Measurements from ENCODE around the gene KLHL40.

KLHL40 gene

GRCh38 chr3:42667523-42668412, 17.6 kb upstream of the KLHL40 start:
- TF ChIP-seq, protein P1, sequence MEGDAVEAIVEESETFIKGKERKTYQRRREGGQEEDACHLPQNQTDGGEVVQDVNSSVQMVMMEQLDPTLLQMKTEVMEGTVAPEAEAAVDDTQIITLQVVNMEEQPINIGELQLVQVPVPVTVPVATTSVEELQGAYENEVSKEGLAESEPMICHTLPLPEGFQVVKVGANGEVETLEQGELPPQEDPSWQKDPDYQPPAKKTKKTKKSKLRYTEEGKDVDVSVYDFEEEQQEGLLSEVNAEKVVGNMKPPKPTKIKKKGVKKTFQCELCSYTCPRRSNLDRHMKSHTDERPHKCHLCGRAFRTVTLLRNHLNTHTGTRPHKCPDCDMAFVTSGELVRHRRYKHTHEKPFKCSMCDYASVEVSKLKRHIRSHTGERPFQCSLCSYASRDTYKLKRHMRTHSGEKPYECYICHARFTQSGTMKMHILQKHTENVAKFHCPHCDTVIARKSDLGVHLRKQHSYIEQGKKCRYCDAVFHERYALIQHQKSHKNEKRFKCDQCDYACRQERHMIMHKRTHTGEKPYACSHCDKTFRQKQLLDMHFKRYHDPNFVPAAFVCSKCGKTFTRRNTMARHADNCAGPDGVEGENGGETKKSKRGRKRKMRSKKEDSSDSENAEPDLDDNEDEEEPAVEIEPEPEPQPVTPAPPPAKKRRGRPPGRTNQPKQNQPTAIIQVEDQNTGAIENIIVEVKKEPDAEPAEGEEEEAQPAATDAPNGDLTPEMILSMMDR (IDR thresholded peaks at IDR 0.05; ENCODE audit: control extremely low read depth, extremely low read depth, low read depth, missing control alignments): no peak
- no peak for DNase-seq (ENCODE audit: extremely low spot score)
- POLR2A ChIA-PET: no interaction called here
- CTCF ChIA-PET: no interaction called here

GRCh38 chr3:42668413-42668760, 16.9 kb upstream of the KLHL40 start:
- DNase-seq (ENCODE audit: extremely low spot score): no peak
- ChIA-PET CTCF (no interaction called here), POLR2A (no interaction called here)
- TF ChIP-seq, protein P1 (IDR thresholded peaks at IDR 0.05; ENCODE audit: control extremely low read depth, extremely low read depth, low read depth, missing control alignments): no peak

GRCh38 chr3:42668793-42669217, 16.5 kb upstream of the KLHL40 start:
- ChIA-PET POLR2A (no interaction called here), CTCF (no interaction called here)
- no peak for DNase-seq (ENCODE audit: extremely low spot score)
- TF ChIP-seq, protein P1 (IDR thresholded peaks at IDR 0.05; ENCODE audit: control extremely low read depth, extremely low read depth, low read depth, missing control alignments): no peak

GRCh38 chr3:42670051-42670576, 15.2 kb upstream of the KLHL40 start:
- DNase-seq (ENCODE audit: extremely low spot score): no peak
- TF ChIP-seq, protein P1 (IDR thresholded peaks at IDR 0.05; ENCODE audit: control extremely low read depth, extremely low read depth, low read depth, missing control alignments): no peak
- POLR2A ChIA-PET: no interaction called here
- CTCF ChIA-PET: interaction anchor here (1.3 kb wide), 1 partner anchor 74 kb away, joined by 3 read pairs; no protein-coding TSS in a partner anchor

GRCh38 chr3:42670670-42671069, 14.7 kb upstream of the KLHL40 start:
- ChIA-PET CTCF (interaction anchor here (1.3 kb wide), 1 partner anchor 73 kb away, joined by 3 read pairs; no protein-coding TSS in a partner anchor), POLR2A (no interaction called here)
- no peak for DNase-seq (ENCODE audit: extremely low spot score)
- TF ChIP-seq, protein P1 (IDR thresholded peaks at IDR 0.05; ENCODE audit: control extremely low read depth, extremely low read depth, low read depth, missing control alignments): no peak

- DNase-seq (ENCODE audit: extremely low spot score): no peak
- ChIA-PET CTCF (no interaction called here), POLR2A (no interaction called here)
- TF ChIP-seq, protein P1 (IDR thresholded peaks at IDR 0.05; ENCODE audit: control extremely low read depth, extremely low read depth, low read depth, missing control alignments): no peak
These were observed 12.8 kb upstream of the KLHL40 start for GRCh38 chr3:42672515-42672914.
